Measurements from ENCODE around the gene UNC5B. TPM values are rescaled to one million over a fixed set of nuclear protein-coding genes. Genes with fewer than 3 reads are reported as not detected.

Gene UNC5B
- total RNA-seq, 1 experiment from 2014 or later, result 11.4 TPM

- no peak overlapping the region for H3K4me3 ChIP-seq
- H3K36me3 ChIP-seq, result no peaks in the 10 kb centered on the region
- H3K9me3 ChIP-seq, result no peaks in the 10 kb centered on the region
- peak; percentile 36 for DNase-seq
- H3K27me3 ChIP-seq, result no peaks in the 10 kb centered on the region
Observed at GRCh38 chr10:71241114-71241829, 28.9 kb downstream of the UNC5B start.

- no peaks in the 10 kb centered on the region for H3K9me3 ChIP-seq
- no peak overlapping the region for H3K4me3 ChIP-seq
- no peaks in the 10 kb centered on the region for H3K27me3 ChIP-seq
- DNase-seq, result peak; percentile 85
- H3K36me3 ChIP-seq, result no peaks in the 10 kb centered on the region
Observed at GRCh38 chr10:71241830-71242621, 29.7 kb downstream of the UNC5B start.

GRCh38 chr10:71242622-71243009 is 30.2 kb downstream of the UNC5B start:
- Histone ChIP-seq H3K4me3 (no peak overlapping the region), H3K36me3 (no peaks in the 10 kb centered on the region), H3K9me3 (no peaks in the 10 kb centered on the region), H3K27me3 (no peaks in the 10 kb centered on the region)
- no peak for DNase-seq

- Histone ChIP-seq H3K4me3 (no peak overlapping the region), H3K27me3 (no peaks in the 10 kb centered on the region), H3K9me3 (no peaks in the 10 kb centered on the region), H3K36me3 (no peaks in the 10 kb centered on the region)
- DNase-seq, result peak; percentile 75
Observed at GRCh38 chr10:71243756-71244395, 31.5 kb downstream of the UNC5B start.

- Histone ChIP-seq H3K27me3 (no peaks in the 10 kb centered on the region), H3K4me3 (peak overlapping the region; percentile 25), H3K36me3 (no peaks in the 10 kb centered on the region), H3K9me3 (no peaks in the 10 kb centered on the region)
- peak; percentile 93 for DNase-seq
Observed at GRCh38 chr10:71244431-71245419, 32.4 kb downstream of the UNC5B start.

- Histone ChIP-seq H3K27me3 (no peaks in the 10 kb centered on the region), H3K36me3 (no peaks in the 10 kb centered on the region), H3K4me3 (no peak overlapping the region), H3K9me3 (no peaks in the 10 kb centered on the region)
- no peak for DNase-seq
Observed at GRCh38 chr10:71245420-71246325, 33.3 kb downstream of the UNC5B start.

GRCh38 chr10:71246591-71247413 is 34.4 kb downstream of the UNC5B start:
- Histone ChIP-seq H3K36me3 (no peaks in the 10 kb centered on the region), H3K4me3 (no peak overlapping the region), H3K9me3 (no peaks in the 10 kb centered on the region), H3K27me3 (no peaks in the 10 kb centered on the region)
- DNase-seq, result no peak

GRCh38 chr10:71247414-71247705 is 35.0 kb downstream of the UNC5B start:
- Histone ChIP-seq H3K4me3 (no peak overlapping the region), H3K9me3 (no peaks in the 10 kb centered on the region), H3K27me3 (no peaks in the 10 kb centered on the region), H3K36me3 (no peaks in the 10 kb centered on the region)
- DNase-seq, result no peak

GRCh38 chr10:71247804-71248203 is 35.4 kb downstream of the UNC5B start:
- DNase-seq, result no peak
- no peak overlapping the region for H3K4me3 ChIP-seq
- no peaks in the 10 kb centered on the region for H3K9me3 ChIP-seq
- no peaks in the 10 kb centered on the region for H3K36me3 ChIP-seq
- no peaks in the 10 kb centered on the region for H3K27me3 ChIP-seq

- Histone ChIP-seq H3K27me3 (no peaks in the 10 kb centered on the region), H3K36me3 (no peaks in the 10 kb centered on the region), H3K9me3 (no peaks in the 10 kb centered on the region), H3K4me3 (no peak overlapping the region)
- DNase-seq, result no peak
Observed at GRCh38 chr10:71248210-71248609, 35.8 kb downstream of the UNC5B start.

- no peak for DNase-seq
- Histone ChIP-seq H3K9me3 (no peaks in the 10 kb centered on the region), H3K27me3 (no peaks in the 10 kb centered on the region)
Observed at GRCh38 chr10:71249996-71250395, 37.6 kb downstream of the UNC5B start.

GRCh38 chr10:71250405-71250804 is 38.0 kb downstream of the UNC5B start:
- Histone ChIP-seq H3K27me3 (no peaks in the 10 kb centered on the region), H3K9me3 (no peaks in the 10 kb centered on the region), H3K4me3 (no peak overlapping the region), H3K36me3 (no peaks in the 10 kb centered on the region)
- no peak for DNase-seq

More at GRCh38 chr10:71249996-71250395, 37.6 kb downstream of the UNC5B start:
- no peak overlapping the region for H3K4me3 ChIP-seq
- no peaks in the 10 kb centered on the region for H3K36me3 ChIP-seq

- no peak for DNase-seq
- H3K27me3 ChIP-seq, result no peaks in the 10 kb centered on the region
- no peaks in the 10 kb centered on the region for H3K36me3 ChIP-seq
- no peaks in the 10 kb centered on the region for H3K9me3 ChIP-seq
- H3K4me3 ChIP-seq, result no peak overlapping the region
Observed at GRCh38 chr10:71250842-71251241, 38.5 kb downstream of the UNC5B start.

GRCh38 chr10:71251319-71251718 is 38.9 kb downstream of the UNC5B start:
- no peaks in the 10 kb centered on the region for H3K9me3 ChIP-seq
- no peak overlapping the region for H3K4me3 ChIP-seq
- no peaks in the 10 kb centered on the region for H3K27me3 ChIP-seq
- H3K36me3 ChIP-seq, result peaks cover 2% of the 10 kb centered on the region; the same call in 1 of the 2 replicates
- no peak for DNase-seq

GRCh38 chr10:71252220-71252619 is 39.9 kb downstream of the UNC5B start:
- no peak for DNase-seq
- Histone ChIP-seq H3K27me3 (no peaks in the 10 kb centered on the region), H3K9me3 (no peaks in the 10 kb centered on the region)

More at GRCh38 chr10:71252220-71252619, 39.9 kb downstream of the UNC5B start:
- Histone ChIP-seq H3K36me3 (peaks cover 2% of the 10 kb centered on the region; the same call in 1 of the 2 replicates), H3K4me3 (no peak overlapping the region)

Data from MG63 (cell line).